Aortic smooth muscle cell (primary cell): ENCODE results near the gene DUSP14. TPM values are rescaled to one million over a fixed set of nuclear protein-coding genes. Genes with fewer than 3 reads are reported as not detected.

ENCODE experiments used
- total RNA-seq: library from RNA; depleted of rRNA; stranded (reverse); fragments of >200 nt; gene quantifications from 2 replicates; pipeline ENCODE4 v1.2.3, GENCODE V29; 2014

Gene DUSP14, protein sequence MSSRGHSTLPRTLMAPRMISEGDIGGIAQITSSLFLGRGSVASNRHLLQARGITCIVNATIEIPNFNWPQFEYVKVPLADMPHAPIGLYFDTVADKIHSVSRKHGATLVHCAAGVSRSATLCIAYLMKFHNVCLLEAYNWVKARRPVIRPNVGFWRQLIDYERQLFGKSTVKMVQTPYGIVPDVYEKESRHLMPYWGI
- total RNA-seq, result 49.9 and 51.3 TPM in 2 replicates

DNA sequence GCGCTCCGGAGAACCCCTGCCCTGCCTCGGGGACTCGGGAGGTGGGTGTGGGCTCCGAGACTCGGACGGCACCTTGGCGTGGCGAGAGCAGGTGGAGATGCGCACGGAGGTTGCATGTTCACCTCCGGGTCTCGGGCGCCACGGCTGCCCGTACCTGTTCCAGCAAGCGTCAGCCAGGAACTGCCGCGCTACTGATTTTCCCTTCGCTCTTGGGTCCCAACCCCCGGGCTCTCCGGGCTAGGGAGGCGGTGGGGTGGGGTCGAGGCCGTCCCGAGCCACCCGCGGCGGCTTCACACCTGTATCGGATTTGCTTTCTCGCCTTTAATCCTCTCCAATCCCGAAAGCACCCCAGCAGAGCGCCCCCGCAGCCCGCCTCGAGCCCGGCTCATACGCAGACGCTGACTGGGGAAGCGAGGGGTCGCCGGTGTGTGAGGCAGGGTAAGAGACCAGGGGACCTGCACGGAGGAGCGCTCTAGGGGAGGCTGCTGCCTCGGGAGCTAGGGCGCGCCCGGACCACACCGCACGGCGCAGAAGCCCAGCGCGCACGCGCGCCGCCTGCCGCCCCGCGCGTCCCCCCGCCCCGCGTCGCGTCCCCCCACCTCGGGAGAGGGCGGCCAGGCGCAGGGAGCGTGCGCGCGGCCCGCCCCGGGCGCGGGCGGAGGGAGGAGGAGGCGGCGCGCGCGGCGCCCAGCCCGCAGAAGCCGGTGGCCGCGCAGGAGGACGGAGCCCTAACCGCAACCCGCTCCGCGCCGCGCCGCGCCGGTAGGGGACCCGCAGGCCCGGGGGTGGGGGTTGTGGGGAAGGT, at the start of gene DUSP14:
TSS of gene DUSP14 (plus strand) at position 695 of the 805 bp plus-strand sequence. CDS start 22,382 bp downstream, outside the sequence.

Other genes starting within 250 kb of the DUSP14 start
- gene C17orf78, start 113.9 kb upstream of the DUSP14 start, total RNA-seq, result not detected in 2 replicates
- gene ACACA, start 83.1 kb upstream of the DUSP14 start, total RNA-seq, result 49.8 and 55.5 TPM in 2 replicates
- 19.2 and 21.3 TPM in 2 replicates for gene TADA2A, start 83.0 kb upstream of the DUSP14 start, total RNA-seq
- 9.1 and 12.6 TPM in 2 replicates for gene SYNRG, start 119.5 kb downstream of the DUSP14 start, total RNA-seq
- 13.3 and 15.0 TPM in 2 replicates for gene DDX52, start 153.6 kb downstream of the DUSP14 start, total RNA-seq